Activated CD4-positive, alpha-beta T cell treated with anti-CD3 and anti-CD28 coated beads, Interleukin-2, amount 10 ng/mL, durations not matched to agents 24 days and 14 days (primary cell): ENCODE measurements around the gene IRX6. TPM values are rescaled to one million over a fixed set of nuclear protein-coding genes. Genes with fewer than 3 reads are reported as not detected.

Source experiments
- total RNA-seq: library from RNA; stranded (reverse); gene quantifications from 2 replicates; pipeline ENCODE4 v1.2.3, GENCODE V29; 2022

The IRX6 gene
- total RNA-seq, 1 donor from 2014 or later = not detected

Other genes starting within 250 kb of the IRX6 start
- gene MMP2, start 155.0 kb downstream of the IRX6 start, total RNA-seq = not detected in 2 replicates
- gene LPCAT2, start 184.9 kb downstream of the IRX6 start, total RNA-seq = 1.8 and 3.7 TPM in 2 replicates
- gene CAPNS2, start 242.5 kb downstream of the IRX6 start, total RNA-seq = not detected in 2 replicates